Body of pancreas (tissue), 4 donors: ENCODE results near the gene ANGPTL2.

Source experiments
- CTCF ChIP-seq, 7 experiments: fragments of 450-650 bp in 4 of 7; fragments of 200-600 bp in 3 of 7; sonication (generic) in 3 of 7; IDR thresholded peaks; one replicate each; pipeline ENCODE4 v1.5.1; 2016 to 2019; ENCODE audit warnings: antibody characterized with exemption in 7 of 7
- POLR2A ChIP-seq, 3 donors: fragments of 450-650 bp; IDR thresholded peaks; one replicate each; pipeline ENCODE4 v1.6.1; 2016; ENCODE audit warnings: antibody characterized with exemption in 3 of 3, mild to moderate bottlenecking in 2 of 3

GRCh38 chr9:127058645-127059021 lies 63.8 kb downstream of the ANGPTL2 start:
- no peak for TF ChIP-seq CTCF (IDR thresholded peaks at IDR 0.05)
- TF ChIP-seq POLR2A (IDR thresholded peaks at IDR 0.05): no peak
